ENCODE measurements around the gene LAMC2.

The LAMC2 gene

DNA sequence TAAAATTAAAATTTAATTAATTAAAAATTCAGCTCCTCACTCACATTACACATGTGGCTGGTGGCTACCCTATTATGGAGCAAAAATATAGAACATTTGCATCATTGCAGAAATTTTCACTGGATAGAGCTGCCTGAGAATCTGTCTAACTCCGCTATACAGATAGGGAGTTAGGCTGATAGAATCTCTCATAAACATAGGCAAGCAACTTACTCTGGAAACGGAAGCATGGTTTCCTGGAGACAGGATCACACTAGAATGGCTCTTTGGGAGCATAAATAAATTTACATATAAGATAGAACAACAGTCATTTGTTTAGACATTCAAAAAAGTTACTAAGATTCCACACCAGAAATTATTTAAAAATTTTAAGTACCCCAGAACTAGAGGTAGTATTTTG, 12.2 kb upstream of the LAMC2 start:
- no peak for DNase-seq

- DNase-seq: no peak
These were observed 10.4 kb upstream of the LAMC2 start for GRCh38 chr1:183175631-183176030.

GRCh38 chr1:183178545-183178944, 7.5 kb upstream of the LAMC2 start:
- DNase-seq: no peak

- DNase-seq: no peak
These were observed 7.0 kb upstream of the LAMC2 start for GRCh38 chr1:183179033-183179432.

DNA sequence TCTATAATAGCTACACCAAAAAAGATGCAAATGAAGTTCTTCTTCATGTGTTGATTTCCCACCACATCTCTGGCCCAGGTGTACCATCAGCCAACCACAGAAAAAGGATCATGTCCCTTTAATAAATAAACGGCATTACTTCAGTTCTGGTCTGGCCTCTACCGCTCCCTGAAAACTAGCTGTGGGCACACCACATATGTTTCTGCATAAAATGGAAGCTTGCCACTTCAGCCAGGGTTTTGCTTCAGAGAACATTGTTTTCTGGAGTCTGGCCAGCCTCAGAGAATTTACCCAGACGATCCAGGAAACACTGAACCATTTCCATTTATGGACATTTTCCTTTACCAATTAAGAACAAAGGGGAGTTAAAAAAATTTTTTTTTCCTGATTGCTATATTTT, 5.8 kb upstream of the LAMC2 start:
- DNase-seq: peak; percentile 96

- DNase-seq: peak; percentile 85
These were observed 5.4 kb upstream of the LAMC2 start for GRCh38 chr1:183180634-183181056.

DNA sequence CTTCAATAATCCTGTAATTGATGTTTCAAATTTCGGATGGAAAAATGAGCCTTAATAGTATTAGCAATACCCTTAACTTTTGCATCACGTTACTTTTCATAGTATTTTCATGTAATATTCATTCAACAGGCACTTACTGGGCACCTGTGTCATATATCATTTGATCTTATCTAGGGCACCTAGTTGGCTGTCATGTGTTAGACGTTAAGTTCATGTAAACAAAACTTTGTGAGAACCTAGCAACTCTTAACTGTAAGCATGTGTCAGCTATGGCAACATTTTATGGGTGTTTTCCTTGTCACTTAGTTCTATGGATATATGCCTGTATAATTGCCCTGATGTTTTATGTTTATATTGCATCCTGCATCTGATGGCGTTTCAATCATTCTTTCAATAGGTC, 777 bp downstream of the LAMC2 start:
- DNase-seq: no peak

DNA sequence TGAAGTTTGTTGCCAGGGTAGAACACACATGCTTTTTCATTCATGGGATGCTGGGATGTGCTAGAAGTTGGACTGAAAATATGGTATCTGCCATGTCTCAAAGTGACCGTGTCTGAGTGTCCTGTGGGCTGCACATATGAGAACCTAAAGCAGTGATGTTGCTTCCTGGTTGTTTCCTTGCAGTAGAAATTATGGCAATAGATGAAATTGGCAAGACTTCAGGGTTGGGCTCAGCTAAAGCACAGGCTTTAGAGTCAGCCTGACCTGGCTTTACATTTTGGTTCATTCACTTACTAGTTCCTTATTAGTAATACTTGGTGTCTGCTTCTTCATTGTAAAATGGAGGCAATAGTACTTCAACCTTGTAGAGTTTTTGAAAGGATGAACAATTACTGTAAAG, 2.2 kb downstream of the LAMC2 start:
- no peak for DNase-seq

DNA sequence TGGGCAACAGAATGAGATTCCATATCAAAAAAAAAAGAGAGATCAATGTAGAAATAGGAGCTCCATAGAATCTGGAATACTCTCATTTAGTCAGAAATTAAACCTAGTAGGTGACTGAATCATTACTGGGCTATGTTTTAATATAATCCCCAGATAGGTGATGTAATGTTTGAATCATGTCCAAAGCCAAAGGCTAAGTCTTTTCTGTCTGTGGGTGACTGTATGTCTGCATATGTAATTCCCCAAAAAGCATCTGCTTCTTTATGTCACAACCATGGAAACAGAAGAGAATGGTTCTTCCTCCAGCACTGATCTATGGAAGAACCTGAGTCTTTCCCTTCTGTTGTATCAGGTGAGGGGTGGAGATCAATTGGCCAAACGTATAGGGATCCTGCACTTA, 5.8 kb downstream of the LAMC2 start:
- DNase-seq: peak; percentile 95

DNA sequence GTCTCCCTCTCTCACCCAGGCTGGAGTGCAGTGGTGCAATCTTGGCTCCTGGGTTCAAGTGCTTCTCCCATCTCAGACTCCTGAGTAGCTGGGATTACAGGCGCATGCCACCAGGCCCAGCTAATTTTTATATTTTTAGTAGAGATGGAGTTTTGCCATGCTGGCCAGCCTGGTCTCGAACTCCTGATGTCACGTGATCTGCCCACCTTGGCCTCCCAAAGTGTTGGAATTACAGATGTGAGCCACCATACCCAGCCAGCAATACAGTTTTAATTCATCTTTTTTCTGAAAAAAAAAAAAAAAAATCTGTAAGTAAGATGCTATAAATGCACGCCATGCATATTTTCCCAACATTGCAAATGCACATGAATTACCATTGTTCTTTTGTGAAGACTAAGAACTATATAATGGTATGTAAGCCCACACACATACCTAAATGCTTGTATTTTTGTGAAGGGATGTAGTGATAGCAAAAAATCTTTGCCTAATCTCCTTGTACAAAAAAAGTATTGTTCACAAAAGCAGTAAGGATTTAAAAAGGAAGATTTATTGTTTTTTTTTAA, 8.0 kb downstream of the LAMC2 start:
- peak; percentile 41 for DNase-seq

- DNase-seq: no peak
These were observed 8.6 kb downstream of the LAMC2 start for GRCh38 chr1:183194527-183195141.

- no peak for DNase-seq
These were observed 9.1 kb downstream of the LAMC2 start for GRCh38 chr1:183195142-183195574.

DNA sequence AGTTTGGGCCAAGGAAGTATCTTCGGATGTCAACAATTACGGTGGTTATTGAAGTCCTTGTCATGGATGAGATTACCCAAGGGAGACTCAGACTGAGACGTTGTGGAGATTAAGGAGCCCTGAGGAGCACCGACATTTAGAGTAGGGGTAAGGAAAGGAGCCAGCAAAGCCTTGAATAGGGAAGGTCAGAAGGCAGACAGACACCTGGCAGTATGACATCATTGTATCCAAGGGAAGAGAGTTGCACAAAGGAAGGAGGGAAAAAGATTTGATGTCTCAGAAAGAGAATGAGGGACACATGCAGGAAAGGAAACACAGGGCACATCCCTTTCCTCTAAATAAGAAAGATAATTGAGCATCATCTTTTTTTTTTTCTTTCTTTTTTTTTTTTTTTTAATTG, 11.7 kb downstream of the LAMC2 start:
- no peak for DNase-seq

- peak; percentile 52 for DNase-seq
These were observed 12.4 kb downstream of the LAMC2 start for GRCh38 chr1:183198463-183198862.

- DNase-seq: no peak
These were observed 13.2 kb downstream of the LAMC2 start for GRCh38 chr1:183199304-183199703.

DNA sequence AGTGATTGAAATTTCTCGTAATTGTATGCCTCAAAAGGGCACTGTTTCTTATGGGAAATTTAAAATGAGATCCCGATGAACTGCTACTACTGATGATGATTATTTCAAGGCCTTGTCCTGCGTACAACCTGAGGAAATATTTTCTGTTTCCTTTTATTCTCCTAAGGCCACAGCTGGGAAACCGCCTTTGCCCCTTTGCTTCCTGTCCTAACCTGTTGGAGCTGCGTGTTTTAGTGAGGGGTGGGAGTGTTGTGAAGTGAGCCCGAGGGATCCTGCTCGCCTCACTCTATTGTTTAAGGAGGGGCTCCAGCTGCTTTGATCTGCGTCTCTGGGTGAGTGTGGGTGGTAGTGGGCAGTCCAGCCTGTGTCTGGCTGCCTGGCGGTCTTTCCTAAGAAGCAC, 14.4 kb downstream of the LAMC2 start:
- no peak for DNase-seq

DNA sequence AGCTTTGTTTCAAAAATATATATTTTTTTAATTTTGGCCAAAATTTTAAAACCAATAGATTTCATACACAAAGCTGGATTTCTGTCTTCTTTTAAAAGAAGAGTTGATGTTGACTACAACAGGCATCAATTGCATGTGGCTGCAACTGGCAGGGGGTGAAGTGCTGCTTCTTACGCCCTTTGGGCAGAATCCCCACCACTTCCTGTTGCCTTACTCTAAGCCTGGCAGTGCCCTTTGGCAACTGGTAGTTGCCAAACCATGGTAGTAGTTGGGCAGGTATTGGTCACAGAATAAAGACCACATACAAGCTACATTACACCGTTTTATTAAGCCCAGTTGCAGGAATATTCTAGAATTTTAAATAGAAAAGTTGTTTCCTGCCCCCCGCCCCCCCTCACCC, 17.0 kb downstream of the LAMC2 start:
- DNase-seq: no peak

DNA sequence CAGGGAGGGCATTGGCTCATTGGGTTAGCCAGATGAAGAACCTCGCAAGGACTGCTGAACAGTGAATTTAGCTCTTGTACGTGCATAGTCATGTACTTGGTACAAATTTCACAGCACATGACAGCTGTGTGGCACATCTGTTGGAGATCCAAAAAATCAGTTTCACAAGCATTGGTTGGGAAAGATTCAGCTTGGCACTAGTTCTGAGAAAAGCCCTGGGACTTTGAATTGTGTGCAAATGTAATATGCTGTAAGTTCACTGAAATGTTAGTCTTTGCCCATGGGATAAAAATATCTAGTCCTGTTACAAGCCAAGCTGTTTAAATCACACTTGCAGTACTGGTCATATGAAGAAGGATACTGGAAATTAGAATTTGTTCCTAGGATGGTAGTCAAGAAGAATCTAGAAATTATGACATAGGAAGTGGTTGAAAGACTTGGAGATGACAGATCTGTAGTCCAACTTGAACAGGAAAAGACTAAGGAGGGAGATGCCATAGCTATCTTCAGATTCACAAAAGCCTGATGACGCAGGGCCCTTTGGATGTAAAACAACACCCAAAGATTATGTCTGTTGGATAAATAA, 19.2 kb downstream of the LAMC2 start:
- peak; percentile 68 for DNase-seq

- no peak for DNase-seq
These were observed 20.6 kb downstream of the LAMC2 start for GRCh38 chr1:183206538-183207122.

DNA sequence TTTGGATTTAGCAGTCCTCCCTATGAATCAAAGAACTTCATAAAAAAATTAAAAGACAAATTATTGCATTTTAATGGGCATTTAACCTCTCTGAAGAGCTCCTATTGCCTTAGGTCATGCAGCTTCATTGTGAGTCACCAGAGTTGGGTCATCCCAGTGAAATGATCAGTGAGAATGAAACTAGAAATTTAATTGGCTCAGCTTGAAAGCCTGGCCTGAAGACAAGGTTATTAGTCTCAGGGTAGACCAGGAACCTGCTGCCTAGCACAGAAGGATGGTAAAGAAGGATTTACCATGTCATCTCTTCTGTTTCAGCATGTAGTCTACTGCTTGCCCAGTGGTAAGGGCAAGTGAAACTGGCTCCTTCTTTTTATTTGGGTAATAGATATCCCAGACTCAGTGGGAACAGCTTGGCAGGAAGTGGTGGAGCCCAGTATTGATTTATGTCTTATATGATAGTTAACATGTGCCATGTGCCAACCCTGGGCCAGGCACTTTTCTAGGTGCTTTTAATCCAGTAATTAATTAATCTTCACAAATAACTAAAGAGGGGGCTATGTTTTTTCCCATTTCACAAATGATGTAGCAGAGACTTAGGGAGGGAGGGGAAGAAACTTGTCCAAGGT, 23.6 kb downstream of the LAMC2 start:
- peak; percentile 80 for DNase-seq

DNA sequence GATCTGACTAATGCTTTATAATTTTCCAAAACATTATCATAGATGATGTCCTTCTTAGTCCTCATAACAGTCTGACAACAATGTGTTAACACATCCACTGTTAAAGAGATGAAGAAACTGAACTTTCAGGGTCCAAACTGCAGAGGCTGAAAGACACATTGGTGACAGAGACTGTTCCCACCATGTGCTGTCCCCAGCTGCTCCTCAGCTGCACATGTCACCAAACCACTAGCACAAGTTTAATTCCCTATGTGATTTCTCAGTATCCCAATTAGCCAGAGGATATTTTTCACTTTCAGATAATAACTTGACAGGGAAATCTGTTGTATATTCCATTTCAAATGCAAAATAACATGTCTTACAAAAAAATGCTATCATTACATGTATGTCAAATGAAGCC, 24.6 kb downstream of the LAMC2 start:
- DNase-seq: no peak

DNA sequence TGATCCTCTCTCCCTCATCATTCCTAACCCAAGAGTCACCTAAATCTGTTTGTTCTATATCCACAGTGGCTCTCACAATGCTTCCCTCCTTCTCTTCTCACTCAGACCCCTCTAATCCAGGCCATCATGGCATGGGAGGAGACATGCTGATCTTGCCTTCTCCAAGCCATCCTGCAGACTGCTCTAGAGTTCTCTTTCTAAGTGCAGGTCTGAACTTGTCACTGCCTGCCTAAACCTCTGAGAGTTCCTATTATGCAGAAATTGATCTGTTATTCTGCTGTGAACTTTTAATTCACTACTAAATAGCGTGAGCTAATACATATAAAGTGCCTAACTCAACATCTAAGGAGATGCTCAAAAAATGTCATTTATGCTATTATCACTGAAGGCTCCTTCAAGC, 26.8 kb downstream of the LAMC2 start:
- DNase-seq: no peak

Measured in fibroblast of skin of abdomen (primary cell).